ENCODE data around the gene TNS1.

Gene TNS1

DNA sequence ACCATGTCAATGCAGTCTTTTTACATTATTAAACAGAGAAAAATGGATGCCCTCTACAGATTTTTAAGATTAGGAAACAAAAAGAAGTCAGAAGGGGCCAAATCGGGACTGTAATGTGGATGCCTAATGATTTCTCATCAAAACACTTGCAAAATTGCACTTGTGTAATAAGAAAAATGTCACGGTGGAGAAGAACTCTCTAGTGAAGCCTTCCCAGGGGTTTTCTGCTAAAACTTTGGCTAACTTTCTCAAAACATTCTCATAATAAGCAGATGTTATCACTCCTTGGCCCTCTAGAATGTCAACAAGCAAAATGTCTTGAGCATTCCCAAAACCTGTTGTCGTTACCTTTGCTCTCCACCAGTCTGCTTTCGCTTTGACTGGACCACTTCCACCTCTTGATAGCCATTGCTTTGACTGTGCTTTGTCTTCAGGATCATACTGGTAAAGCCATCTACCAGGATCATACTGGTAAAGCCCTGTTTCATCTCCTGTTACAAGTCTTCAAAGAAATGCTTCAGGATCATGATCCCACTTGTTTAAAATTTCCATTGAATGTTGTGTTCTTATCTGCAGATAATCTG, 226.8 kb downstream of the TNS1 start:
- DNase-seq (ENCODE audit: low spot score), result no peak

DNA sequence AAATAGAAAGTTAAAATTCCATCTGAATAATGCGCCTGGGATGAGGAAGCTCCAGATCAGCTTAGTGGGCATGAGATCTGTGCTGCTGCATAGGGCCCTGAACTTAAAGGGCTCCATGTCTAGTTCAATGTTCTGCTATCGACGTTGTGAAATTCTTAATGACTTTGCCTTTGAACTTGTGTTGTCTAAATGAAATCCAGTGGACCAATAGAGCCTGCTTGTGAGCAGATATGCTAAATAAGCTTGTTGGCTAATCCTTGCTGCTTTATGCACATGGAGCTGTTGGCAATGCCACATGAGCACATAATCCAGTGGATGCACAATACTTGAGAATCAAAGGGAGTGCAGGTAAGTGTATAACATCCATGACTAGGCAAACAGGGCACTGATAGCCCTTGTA, 228.6 kb downstream of the TNS1 start:
- no peak for DNase-seq (ENCODE audit: low spot score)

DNA sequence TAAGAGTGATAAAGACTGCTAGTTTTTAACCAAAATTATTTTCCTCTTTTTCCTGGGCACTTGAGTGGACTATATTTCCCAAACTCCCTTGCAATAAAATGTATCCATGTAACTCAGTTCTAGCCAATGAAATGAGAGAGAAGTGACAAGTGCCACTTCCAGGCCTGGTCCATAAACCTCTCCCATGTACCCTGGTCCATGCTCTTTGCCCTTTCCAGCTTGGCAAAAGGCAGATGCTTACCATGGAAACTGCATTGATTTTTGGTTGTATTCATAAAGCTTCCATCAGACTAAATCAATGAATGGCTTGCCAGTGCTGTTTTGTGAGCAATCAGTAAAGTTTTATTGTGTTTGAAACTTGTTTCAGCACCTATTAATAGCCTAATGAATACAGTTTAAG, 229.3 kb downstream of the TNS1 start:
- DNase-seq (ENCODE audit: low spot score), result no peak

DNA sequence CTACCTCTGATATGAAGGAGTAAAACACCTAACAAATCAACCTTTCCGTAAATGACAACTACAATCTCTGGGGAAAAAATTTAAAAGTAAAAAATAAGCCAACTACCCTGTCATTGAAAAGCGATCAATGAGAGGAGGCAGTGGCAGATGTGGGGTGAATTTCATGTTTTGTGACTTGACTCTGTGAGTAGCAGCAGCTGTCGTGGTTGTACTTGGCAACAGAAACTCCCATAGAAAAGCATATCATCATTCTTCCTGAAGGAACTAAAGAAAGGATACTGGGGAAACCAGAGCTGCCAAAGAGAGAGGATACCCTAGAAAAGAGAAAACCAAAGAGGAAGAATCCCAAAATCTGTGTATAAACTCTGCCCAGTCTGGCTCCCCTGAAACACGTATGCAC, 236.4 kb downstream of the TNS1 start:
- no peak for DNase-seq (ENCODE audit: low spot score)

DNA sequence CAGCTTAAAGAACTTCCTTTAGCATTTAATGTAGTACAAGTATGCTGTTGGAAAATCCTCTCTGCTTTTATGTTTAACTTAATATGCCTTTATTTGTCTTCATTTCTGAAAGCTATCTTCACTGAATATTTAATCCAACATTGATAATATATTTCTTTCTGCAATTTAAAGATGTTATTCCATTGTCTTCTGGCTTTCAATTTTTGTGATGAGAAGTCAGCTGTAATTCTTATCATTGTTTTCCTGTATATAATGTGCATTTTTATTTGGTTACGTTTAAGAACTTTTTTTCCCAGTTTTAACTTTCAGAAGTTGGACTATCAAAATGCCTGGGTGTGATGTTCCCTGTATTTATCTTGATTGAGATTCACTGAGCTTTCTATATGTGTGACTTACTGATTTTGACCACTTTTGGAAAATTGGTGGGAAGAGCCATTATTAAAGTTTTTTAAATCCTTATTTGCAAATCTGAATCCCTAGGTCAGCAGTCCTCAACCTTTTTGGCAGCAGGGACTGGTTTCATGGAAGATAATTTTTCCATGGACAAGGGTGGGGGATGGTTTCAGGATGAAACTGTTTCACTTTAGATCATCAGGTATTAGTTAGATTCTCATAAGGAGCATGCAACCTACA, 241.0 kb downstream of the TNS1 start:
- DNase-seq (ENCODE audit: low spot score), result no peak

DNA sequence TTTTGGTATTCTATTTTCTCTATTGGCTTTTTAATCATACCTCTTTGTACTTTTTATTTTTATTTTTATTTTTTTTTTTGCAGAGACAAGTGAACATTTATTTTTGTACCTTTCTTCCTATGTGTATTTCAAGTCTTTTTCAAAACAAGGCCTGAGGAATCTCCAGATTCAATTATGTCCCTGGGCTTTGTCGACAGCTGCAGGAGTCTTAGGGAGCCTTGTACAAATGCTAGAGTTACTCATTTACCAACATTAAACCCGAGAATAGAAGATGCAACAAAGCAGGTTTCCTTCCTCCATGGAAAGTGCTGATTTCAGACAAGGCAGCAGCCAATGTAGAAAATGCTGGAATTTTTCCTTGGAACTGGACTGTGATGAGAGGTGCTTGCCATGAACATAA, 242.8 kb downstream of the TNS1 start:
- no peak for DNase-seq (ENCODE audit: low spot score)

DNA sequence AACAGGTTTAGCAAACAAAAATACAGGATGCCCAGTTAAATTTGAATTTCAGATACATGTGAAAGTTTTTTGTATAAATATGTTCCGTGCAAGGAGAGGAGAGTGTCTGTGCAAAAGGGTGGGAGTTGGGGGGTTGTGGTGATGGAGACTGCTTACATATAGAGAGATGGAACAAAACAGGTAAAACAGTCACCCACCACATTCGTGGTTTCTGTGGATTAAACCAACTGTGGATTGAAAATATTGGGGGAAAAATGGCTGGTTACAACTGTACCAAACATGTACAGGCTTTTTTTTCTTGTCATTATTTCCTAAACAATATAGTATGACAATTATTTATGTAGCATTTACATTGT, 245.7 kb downstream of the TNS1 start:
- no peak for DNase-seq (ENCODE audit: low spot score)

DNA sequence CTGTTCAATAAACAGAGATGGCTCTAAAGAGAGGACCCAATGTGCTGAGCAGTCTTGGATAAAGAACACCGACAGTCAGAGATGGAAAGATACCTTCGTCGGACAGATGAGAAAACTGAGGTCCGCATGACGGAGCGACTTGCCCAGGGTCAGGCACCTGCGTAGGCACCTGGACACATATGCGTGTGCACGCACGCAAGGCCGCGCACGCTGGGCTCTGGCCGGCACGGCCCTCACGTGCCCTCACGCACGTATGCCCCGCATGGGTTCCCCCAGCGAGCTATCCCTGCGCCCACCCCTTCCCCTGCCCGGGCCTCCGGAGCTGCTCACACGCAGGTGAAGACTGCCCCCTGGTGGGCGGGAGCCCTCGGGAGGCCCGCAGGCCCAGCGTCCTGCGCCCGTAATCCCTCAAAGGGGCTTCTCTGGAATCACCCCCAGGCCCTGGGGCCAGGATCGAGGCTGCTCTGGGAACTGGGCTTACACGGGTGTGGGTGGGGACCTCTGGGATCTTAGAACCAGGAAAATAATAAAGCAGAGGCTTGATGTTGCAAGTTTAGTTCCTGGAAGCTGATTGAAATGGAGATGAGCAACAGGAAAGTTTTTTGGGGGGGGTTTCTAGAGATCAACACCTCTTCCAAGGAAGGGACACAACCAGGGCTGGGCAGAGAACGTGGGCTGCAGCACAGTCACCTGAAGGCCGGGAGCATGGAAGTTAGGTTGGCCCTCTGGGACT, 246.3 kb downstream of the TNS1 start:
- DNase-seq (ENCODE audit: low spot score), result peak; percentile 49

DNA sequence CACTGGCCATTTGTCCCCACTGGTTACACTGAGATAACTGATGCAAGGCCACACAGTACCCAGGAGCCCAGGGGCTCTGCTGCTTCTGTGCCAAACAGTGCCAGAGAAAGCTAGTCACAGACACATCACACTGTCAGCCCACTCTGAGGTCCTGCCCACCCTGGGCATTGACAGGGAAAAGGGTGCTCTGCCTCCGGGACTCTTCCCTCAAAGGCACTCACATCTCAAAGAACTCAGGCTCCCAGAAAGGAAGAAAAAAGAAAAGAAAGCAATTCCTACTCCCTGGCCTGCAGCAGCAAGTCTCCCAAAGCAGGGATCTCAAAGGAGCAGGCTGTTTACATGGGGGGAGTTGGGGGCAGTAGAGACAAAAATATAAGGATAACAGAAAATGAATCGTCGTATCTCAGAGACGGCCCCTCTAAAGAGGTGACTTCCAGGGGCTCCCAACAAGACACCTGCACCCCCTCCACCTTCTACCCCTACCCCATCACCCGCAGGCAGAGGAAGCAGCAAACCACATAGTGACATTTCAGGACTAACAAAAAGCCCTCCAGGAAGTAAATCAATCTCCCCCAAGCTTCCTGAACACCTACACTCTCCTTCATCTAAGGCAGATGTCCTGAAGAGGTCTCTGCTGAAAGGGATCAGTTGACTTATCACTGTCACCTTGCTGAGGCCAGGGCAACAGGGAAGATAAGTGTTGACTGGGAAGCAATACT, 247.6 kb downstream of the TNS1 start:
- no peak for DNase-seq (ENCODE audit: low spot score)

DNA sequence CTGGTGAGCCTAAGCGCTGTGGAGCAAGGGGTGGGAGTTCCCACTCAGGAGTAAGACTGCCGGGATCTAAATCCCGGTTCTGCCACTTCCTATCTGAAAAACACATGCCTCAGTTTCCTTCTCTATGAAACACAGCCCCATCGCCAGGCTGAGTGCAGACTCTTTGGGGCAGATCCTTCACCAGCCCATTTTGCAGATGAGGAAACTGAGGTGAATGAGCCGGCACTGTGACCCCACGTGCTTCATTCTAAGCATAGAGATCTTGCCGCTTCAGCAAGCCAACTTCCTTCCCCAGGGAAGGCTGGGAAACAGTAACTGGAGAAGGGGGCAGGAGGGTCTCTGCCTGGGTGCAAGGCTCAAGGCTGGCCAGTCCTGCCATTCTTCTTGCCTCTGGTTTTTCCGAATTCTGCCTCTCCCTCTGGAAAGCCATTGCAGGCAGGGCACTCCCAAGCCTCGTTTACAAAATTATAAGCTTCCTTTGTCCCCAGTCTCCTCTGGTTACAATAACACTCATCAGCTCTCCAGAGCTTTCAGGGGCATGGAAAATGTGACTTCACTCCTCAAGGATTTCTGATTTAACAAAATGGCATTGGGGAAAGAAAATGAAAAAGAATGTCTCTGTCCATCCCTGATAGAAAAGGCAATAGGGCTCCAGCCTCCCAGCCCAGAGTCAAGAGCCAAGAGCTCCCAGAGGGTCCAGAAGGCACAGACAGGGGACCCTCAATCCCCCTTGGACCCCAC, 249.2 kb downstream of the TNS1 start:
- DNase-seq (ENCODE audit: low spot score), result no peak

DNA sequence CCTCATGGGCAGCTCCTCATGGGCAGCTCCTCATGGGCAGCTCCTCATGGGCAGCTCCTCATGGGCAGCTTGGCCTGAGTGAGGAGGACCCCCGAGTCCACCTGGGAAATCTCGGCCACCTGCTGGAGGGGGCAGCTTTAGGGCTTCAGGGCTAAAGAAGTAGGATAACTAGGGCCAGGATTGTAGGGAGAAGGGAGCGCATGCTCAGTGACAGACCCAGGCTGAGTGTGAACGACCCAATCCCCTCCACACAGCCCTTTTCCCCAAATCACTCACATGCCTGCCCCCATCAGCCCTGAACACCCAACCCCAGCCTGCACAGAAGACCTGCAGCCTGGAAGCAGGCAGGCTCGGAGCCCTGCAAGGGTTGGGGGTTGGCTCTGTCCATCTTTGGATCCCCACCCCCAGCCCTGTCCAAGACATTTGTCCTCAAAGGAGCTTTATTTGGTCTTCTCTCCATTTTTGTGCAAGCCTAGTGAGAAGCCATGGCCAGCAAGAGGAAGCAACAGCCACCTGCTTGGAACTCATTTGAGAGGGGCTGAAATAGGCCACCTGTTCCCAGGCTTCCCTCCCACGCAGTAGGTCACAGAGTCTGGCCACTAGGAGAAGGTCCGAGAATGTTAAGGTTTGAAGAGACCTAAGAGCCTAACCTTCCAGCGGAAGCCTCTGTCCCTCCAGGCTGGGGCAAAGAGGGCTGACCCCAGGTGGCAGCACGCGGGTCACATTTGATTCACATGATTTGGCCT, 249.9 kb downstream of the TNS1 start:
- no peak for DNase-seq (ENCODE audit: low spot score)

DNA sequence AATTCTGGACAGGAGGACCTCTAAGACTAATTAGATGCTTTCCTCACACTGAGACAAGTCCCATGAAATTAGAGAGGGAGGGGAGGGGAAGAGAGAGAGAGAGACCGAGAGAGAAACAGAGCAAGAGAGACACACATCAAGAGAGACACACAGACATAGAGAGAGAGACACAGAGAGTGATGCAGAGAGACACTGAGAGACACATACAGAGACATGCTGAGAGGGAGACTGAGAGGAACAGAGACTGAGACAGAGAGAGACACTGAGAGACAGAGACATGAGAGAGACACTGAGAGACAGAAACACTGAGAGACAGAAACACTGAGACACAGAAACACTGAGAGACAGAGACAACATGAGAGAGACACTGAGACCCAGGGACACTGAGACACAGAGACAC, 250.8 kb downstream of the TNS1 start:
- DNase-seq (ENCODE audit: low spot score), result no peak

DNA sequence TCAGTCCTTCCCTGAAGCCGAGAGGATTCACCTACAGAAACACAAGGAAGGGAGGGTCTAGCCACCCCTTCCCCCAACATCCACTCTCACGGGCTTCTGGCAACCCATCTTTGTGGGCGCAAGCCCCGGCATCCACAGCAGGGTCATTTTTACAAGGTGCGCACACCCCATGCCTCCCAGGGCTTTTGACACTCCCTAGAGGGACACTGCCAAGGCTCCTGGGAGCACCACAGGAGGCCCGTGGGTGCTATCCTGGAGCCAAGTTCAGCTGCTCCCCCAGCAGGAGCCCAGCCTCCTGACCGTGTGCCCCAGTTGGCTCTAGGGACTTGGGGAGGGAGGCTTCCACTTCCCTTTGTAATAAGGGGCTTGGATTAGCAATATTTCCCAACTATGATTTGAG, 251.6 kb downstream of the TNS1 start:
- no peak for DNase-seq (ENCODE audit: low spot score)
